Activated CD4-positive, alpha-beta T cell treated with anti-CD3 and anti-CD28 coated beads for 36 hours (primary cell): ENCODE measurements around the gene SLC25A51. TPM values are rescaled to one million over a fixed set of nuclear protein-coding genes. Genes with fewer than 3 reads are reported as not detected.
A peak's percentile ranks its signal among the peaks of the same experiment; 100 is the strongest.

ENCODE experiments used
- ATAC-seq: fragments of 200-7000 bp; cut with Tn5 transposase; one replicate; pipeline ENCODE4 v1.10.0; 2021; ENCODE audit warnings: mild to moderate bottlenecking, moderate library complexity
- CTCF ChIA-PET: fragments of 350-600 bp; sonication (Branson Sonifier 250); formaldehyde crosslinking; loops from one replicate; lab custom pipeline; 2021; ENCODE audit warnings: antibody characterized with exemption; lab: Charles Lee
- POLR2A ChIA-PET: fragments of 350-600 bp; sonication (Branson Sonifier 250); formaldehyde crosslinking; loops from one replicate; lab custom pipeline; 2021; ENCODE audit warnings: antibody characterized with exemption, inconsistent platforms; lab: Charles Lee
- DNase-seq: peaks from one replicate; pipeline ENCODE4 v3.0.0-alpha.2; 2020
- H3K27ac Mint-ChIP-seq: one replicate; pipeline ENCODE4 v1.8.0; 2021; ENCODE audit warnings: mixed read lengths
- H3K27me3 Mint-ChIP-seq: one replicate; pipeline ENCODE4 v1.8.0; 2021; ENCODE audit warnings: mixed read lengths
- H3K36me3 Mint-ChIP-seq: one replicate; pipeline ENCODE4 v1.8.0; 2021; ENCODE audit warnings: low read depth, mixed read lengths
- H3K4me1 Mint-ChIP-seq: one replicate; pipeline ENCODE4 v1.8.0; 2021; ENCODE audit warnings: mixed read lengths
- H3K4me3 Mint-ChIP-seq: one replicate; pipeline ENCODE4 v1.8.0; 2021; ENCODE audit warnings: mild to moderate bottlenecking, moderate library complexity, mixed read lengths
- H3K9me3 Mint-ChIP-seq: one replicate; pipeline ENCODE4 v1.8.0; 2021; ENCODE audit warnings: low read depth, mixed read lengths
- intact Hi-C, 2 experiments: fragments of 100-400 bp; cut with DNase I in 1 of 2; cut with micrococcal nuclease in 1 of 2; formaldehyde crosslinking; loops; one replicate each; pipeline versions ENCODE4 v1.14.2 to v1.15.1; 2022 to 2024; cut with DNase I, micrococcal nuclease
- total RNA-seq, 2 experiments: library from RNA; stranded (reverse); gene quantifications; one replicate each; pipeline ENCODE4 v1.2.3, GENCODE V29; 2021

The SLC25A51 gene
- total RNA-seq, 2 experiments from 2014 or later: 25.5 to 29.4 TPM

DNA sequence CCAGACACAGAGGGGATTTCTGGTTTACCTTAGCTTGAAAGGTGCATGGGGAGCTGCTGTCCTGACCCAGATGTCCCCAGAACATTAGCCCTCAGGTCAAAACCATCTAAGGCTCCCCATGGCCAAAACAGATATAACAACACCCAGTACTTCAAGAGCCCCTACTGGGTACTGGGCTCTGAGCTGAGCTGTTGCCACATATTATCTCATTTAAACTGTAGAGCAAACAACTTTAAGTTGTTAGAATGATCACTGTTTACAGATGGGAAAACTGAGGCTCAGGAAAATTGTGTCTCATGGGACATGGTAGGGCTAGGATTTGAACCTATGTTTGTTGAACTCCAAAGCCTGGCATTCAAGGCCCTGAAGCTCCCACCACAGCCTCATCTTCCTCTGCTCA lies 20.6 kb upstream of the SLC25A51 start:
- intact Hi-C loops: no loop called here
- Mint-ChIP-seq H3K9me3 (no peaks in the 10 kb centered on the region), H3K4me1 (peaks cover 2% of the 10 kb centered on the region), H3K27ac (no peak overlapping the region), H3K36me3 (no peaks in the 10 kb centered on the region), H3K4me3 (no peak overlapping the region), H3K27me3 (no peaks in the 10 kb centered on the region)
- no peak for DNase-seq
- no peak for ATAC-seq
- ChIA-PET POLR2A (no interaction called here), CTCF (interaction anchor here (0.6 to 2.2 kb wide), 4 partner anchors 10 to 476 kb away, joined by 3 to 11 read pairs (median 3); no protein-coding TSS in a partner anchor)

DNA sequence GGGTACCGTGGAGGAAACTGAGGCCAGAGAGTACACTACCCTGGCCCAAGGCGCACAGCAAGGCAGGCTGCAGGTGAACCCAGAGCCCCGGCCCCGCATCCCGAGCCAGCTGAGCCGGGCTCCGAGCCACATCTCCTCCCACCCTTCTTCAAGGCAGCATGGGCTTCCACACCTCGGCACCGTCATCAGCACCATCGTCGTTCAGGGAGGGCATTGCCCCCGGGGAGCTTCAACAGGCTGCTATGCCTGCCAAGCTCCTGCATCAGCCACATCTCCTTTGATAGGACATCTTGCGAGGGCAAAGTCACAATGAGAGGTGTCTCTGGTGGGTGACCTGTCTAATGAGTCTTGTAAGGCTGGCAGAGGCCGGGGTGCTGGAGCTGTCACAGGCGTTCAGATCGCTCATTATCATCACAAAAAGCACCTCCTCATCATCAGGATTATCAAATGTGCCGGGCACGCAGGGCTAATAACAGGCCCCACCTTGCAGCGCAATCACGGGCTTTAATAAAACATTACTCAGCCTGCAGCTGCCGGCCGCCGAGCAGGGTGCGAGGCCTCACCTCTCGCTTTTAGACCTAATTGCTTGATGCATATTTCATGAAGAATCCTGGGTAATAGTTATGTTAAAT lies 20.0 kb upstream of the SLC25A51 start:
- no peak for DNase-seq
- ChIA-PET POLR2A (no interaction called here), CTCF (interaction anchor here (0.6 to 2.2 kb wide), 4 partner anchors 9 to 477 kb away, joined by 3 to 11 read pairs (median 3); no protein-coding TSS in a partner anchor)
- ATAC-seq: no peak
- no peaks in the 10 kb centered on the region for H3K36me3 Mint-ChIP-seq
- peaks cover 2% of the 10 kb centered on the region for H3K4me1 Mint-ChIP-seq
- H3K27me3 Mint-ChIP-seq: no peaks in the 10 kb centered on the region
- no peak overlapping the region for H3K4me3 Mint-ChIP-seq
- intact Hi-C loops: no loop called here
- no peak overlapping the region for H3K27ac Mint-ChIP-seq
- H3K9me3 Mint-ChIP-seq: no peaks in the 10 kb centered on the region

- Mint-ChIP-seq H3K4me1 (peaks cover 2% of the 10 kb centered on the region), H3K27ac (no peak overlapping the region), H3K36me3 (no peaks in the 10 kb centered on the region), H3K27me3 (no peaks in the 10 kb centered on the region), H3K9me3 (no peaks in the 10 kb centered on the region), H3K4me3 (no peak overlapping the region)
- ChIA-PET POLR2A (no interaction called here), CTCF (interaction anchor here (0.6 to 2.2 kb wide), 2 partner anchors 8 to 13 kb away, joined by 3 to 11 read pairs; no protein-coding TSS in a partner anchor)
- ATAC-seq (no peak), DNase-seq (no peak)
- intact Hi-C loops: no loop called here
Observed at GRCh38 chr9:37923118-37923795, 19.3 kb upstream of the SLC25A51 start.

DNA sequence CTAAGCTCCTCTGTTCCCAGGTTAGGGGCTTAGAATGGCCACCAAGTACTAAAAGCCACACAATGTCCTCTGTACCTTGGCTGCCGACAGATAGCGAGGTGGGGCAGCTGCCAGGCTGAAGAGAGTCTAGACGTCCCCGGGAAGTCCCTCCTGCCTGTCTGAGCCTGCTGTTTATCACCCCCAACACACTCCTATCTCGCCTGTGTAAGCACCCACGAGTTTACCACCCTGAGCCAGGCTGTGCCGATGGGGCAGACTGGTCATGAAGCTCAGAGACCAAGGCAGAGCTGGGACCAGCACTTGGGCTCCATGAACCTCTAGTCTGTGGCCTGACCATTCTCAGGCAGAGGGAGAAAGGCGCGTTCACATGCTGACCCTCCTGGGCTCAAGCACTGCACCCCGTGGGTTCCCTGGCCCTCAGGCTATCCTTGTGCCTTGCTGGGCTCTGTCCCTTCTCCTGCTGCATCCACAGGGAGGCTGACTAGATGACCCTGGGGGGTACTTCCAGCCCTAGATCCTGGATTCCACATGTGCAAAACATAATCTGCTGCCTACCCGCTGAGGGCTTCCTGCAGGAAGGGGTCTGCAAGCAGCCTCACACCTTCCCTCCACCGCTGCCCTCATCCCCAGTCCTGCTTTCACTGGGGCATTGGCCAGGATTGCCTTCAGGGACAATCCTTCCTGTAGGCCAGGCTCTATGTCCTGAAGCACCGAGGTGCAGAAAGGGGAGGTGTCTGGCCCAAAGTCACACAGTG lies 18.6 kb upstream of the SLC25A51 start:
- DNase-seq: no peak
- POLR2A ChIA-PET: no interaction called here
- no peak for ATAC-seq
- no peak overlapping the region for H3K27ac Mint-ChIP-seq
- no peaks in the 10 kb centered on the region for H3K27me3 Mint-ChIP-seq
- CTCF ChIA-PET: no interaction called here
- H3K4me1 Mint-ChIP-seq: peaks cover 2% of the 10 kb centered on the region
- intact Hi-C loops: no loop called here
- no peak overlapping the region for H3K4me3 Mint-ChIP-seq
- H3K9me3 Mint-ChIP-seq: no peaks in the 10 kb centered on the region
- H3K36me3 Mint-ChIP-seq: no peaks in the 10 kb centered on the region

GRCh38 chr9:37921546-37922300 lies 17.8 kb upstream of the SLC25A51 start:
- no peaks in the 10 kb centered on the region for H3K27me3 Mint-ChIP-seq
- POLR2A ChIA-PET: interaction anchor here (0.6 kb wide), 1 partner anchor 9 kb away, joined by 3 read pairs; no protein-coding TSS in a partner anchor
- H3K4me3 Mint-ChIP-seq: no peak overlapping the region
- no peak overlapping the region for H3K27ac Mint-ChIP-seq
- ATAC-seq: no peak
- DNase-seq: no peak
- H3K9me3 Mint-ChIP-seq: no peaks in the 10 kb centered on the region
- intact Hi-C loops: no loop called here
- no peaks in the 10 kb centered on the region for H3K36me3 Mint-ChIP-seq
- peaks cover 2% of the 10 kb centered on the region for H3K4me1 Mint-ChIP-seq
- CTCF ChIA-PET: interaction anchor here (0.9 kb wide), 1 partner anchor 10 kb away, joined by 3 read pairs; no protein-coding TSS in a partner anchor

DNA sequence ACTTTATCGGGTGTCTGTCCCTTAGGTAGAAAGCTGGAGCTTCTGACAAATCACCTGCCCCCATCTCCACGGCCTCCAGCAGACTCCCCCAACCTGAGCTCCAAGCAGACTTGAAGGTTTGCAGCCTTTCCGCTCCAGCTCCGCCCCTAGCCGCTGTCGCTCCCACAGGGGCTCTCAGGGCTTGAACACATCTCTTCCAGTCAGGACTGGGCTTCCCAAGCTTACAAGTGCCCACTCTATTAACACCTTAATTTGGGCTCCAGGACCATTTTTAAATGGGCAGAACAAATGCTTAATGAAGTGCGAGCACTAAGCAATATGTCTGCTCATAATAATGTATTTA lies 17.2 kb upstream of the SLC25A51 start:
- H3K27ac Mint-ChIP-seq: no peak overlapping the region
- POLR2A ChIA-PET: interaction anchor here (0.6 kb wide), 1 partner anchor 8 kb away, joined by 3 read pairs; no protein-coding TSS in a partner anchor
- no peak for ATAC-seq
- no peaks in the 10 kb centered on the region for H3K27me3 Mint-ChIP-seq
- H3K36me3 Mint-ChIP-seq: no peaks in the 10 kb centered on the region
- DNase-seq: no peak
- H3K4me3 Mint-ChIP-seq: no peak overlapping the region
- intact Hi-C loops: no loop called here
- H3K9me3 Mint-ChIP-seq: no peaks in the 10 kb centered on the region
- H3K4me1 Mint-ChIP-seq: peaks cover under 1% of the 10 kb centered on the region
- CTCF ChIA-PET: interaction anchor here (0.9 kb wide), 1 partner anchor 9 kb away, joined by 3 read pairs; no protein-coding TSS in a partner anchor

GRCh38 chr9:37920471-37921167 lies 16.7 kb upstream of the SLC25A51 start:
- Mint-ChIP-seq H3K4me1 (no peaks in the 10 kb centered on the region), H3K27ac (no peak overlapping the region), H3K36me3 (no peaks in the 10 kb centered on the region), H3K4me3 (no peak overlapping the region), H3K27me3 (no peaks in the 10 kb centered on the region), H3K9me3 (no peaks in the 10 kb centered on the region)
- POLR2A ChIA-PET: interaction anchor here (0.6 kb wide), 1 partner anchor 8 kb away, joined by 3 read pairs; no protein-coding TSS in a partner anchor
- intact Hi-C loops: no loop called here
- DNase-seq (peak; percentile 54), ATAC-seq (peak; percentile 84)
- CTCF ChIA-PET: interaction anchor here (0.5 to 1.3 kb wide), 4 partner anchors 9 to 241 kb away, joined by 3 to 6 read pairs (median 3); no protein-coding TSS in a partner anchor

- Mint-ChIP-seq H3K27me3 (no peaks in the 10 kb centered on the region), H3K9me3 (no peaks in the 10 kb centered on the region)
- POLR2A ChIA-PET: no interaction called here
Observed at GRCh38 chr9:37919956-37920335, 16.0 kb upstream of the SLC25A51 start.

GRCh38 chr9:37919246-37919955 lies 15.5 kb upstream of the SLC25A51 start:
- DNase-seq (no peak), ATAC-seq (no peak)
- Mint-ChIP-seq H3K4me1 (no peaks in the 10 kb centered on the region), H3K4me3 (no peak overlapping the region), H3K9me3 (no peaks in the 10 kb centered on the region), H3K36me3 (no peaks in the 10 kb centered on the region), H3K27me3 (no peaks in the 10 kb centered on the region), H3K27ac (no peak overlapping the region)
- intact Hi-C loops: no loop called here
- POLR2A ChIA-PET: no interaction called here
- CTCF ChIA-PET: interaction anchor here (1.0 to 1.3 kb wide), 2 partner anchors 14 to 240 kb away, joined by 3 to 4 read pairs; no protein-coding TSS in a partner anchor

More at GRCh38 chr9:37919956-37920335, 16.0 kb upstream of the SLC25A51 start:
- CTCF ChIA-PET: interaction anchor here (0.5 to 1.3 kb wide), 3 partner anchors 14 to 242 kb away, joined by 3 to 6 read pairs (median 3); no protein-coding TSS in a partner anchor
- Mint-ChIP-seq H3K27ac (no peak overlapping the region), H3K4me1 (no peaks in the 10 kb centered on the region), H3K36me3 (no peaks in the 10 kb centered on the region), H3K4me3 (no peak overlapping the region)
- DNase-seq (no peak), ATAC-seq (no peak)
- intact Hi-C loops: no loop called here

DNA sequence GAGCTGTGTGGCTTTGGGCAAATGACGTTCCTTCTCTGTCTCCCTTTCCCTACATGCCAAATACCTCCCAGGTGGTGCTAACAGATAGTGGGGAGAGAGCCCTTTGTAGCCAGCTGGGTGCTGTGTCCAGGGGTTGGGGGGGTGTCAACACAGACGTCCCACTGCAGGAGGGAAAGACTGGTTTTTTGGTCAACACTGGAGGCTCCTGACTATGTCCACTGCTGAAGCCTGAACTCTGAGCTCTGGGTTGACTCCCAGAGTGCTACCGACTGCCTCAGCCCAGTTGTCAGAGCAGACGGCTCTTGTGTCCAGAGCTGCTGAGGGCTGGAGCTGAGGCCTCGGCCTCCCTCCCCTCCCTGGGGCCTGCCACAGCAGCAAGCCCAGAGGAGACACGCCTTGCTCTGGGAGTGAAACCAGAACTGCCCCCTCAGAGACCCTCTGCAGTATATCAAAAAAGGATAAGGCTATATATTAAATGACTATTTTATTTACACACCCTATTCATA lies 14.8 kb upstream of the SLC25A51 start:
- H3K4me1 Mint-ChIP-seq: no peaks in the 10 kb centered on the region
- H3K36me3 Mint-ChIP-seq: no peaks in the 10 kb centered on the region
- H3K27ac Mint-ChIP-seq: no peak overlapping the region
- DNase-seq (no peak), ATAC-seq (no peak)
- CTCF ChIA-PET: interaction anchor here (0.8 to 1.0 kb wide), 2 partner anchors 168 to 241 kb away, joined by 3 to 4 read pairs; no protein-coding TSS in a partner anchor
- H3K4me3 Mint-ChIP-seq: no peak overlapping the region
- H3K9me3 Mint-ChIP-seq: no peaks in the 10 kb centered on the region
- POLR2A ChIA-PET: no interaction called here
- intact Hi-C loops: no loop called here
- H3K27me3 Mint-ChIP-seq: no peaks in the 10 kb centered on the region
